ENCODE data around the gene MRAP.

Gene MRAP

DNA sequence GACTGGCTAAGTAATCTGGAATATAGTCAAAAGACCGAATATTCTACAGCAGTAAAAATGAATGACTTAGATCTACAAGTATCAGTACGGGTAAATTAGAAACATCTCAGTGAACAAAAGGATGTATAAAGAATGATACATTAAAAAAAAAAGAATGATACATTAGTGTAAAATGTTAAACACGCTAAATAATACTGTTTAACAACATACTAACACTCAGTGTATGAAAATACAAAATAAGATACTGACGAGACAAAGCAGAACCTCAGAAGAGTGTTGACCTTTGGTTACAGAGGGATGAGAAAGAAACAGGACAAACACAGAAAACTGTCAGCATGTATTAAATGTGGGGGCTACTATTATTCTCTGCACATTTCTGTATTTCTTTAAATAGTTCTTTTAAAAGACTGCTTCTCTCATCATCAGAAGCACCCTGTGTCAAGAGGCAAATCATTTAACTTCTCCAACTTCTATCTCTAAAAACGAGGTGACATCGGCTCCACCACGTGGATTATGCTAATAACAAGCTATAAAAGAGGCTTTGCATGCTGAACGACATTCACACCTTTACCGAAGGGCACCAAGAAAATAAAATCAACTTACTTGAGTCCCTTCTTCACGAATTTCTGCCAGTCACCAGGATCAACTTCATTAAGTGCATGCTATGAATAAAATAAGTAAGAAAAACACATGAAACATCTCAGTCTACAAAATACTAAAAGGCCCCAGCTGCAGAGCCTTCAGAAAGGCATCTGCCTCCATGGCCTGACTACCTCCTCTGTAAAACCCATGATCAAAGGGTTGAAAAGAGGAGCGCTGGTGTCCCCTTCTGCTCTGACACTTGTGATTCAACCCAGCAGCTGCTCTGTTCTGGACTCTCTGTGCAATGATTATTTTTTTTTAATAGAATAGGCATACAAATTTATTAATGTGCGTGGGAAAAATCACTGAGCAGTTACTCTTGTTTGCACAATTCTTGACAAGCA lies 42.5 kb downstream of the MRAP start:
- H3K4me3 ChIP-seq (ENCODE audit: control insufficient read depth, low read depth, low read length): no peak overlapping the region
- no peak for DNase-seq (ENCODE audit: low read depth)
- TF ChIP-seq CTCF (conservative IDR thresholded peaks at IDR 0.05; ENCODE audit: control insufficient read depth, insufficient read depth, low read depth, low read length): no peak

DNA sequence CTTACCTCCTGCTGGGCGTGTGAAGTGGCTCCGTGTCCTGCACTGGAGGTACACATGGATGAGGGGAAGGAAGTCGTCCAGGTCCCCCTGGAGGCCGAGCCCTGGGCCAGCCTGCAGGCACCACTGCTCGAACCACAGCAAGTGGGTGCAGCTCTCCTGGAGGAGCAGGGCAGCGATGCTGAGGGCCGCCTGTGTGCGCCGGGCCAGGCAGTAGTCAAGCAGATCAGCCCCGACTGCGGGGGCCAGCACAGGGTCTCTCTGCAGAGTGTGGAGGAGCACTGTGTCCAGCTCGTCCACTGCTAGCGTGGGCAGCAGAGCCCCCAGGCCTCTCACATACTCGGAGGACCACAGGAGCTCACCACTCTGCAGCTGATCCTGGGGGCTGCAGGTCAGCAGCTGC lies 48.3 kb downstream of the MRAP start:
- DNase-seq (ENCODE audit: low read depth): no peak
- no peak for TF ChIP-seq CTCF (conservative IDR thresholded peaks at IDR 0.05; ENCODE audit: control insufficient read depth, insufficient read depth, low read depth, low read length)
- H3K4me3 ChIP-seq (ENCODE audit: control insufficient read depth, low read depth, low read length): no peak overlapping the region

DNA sequence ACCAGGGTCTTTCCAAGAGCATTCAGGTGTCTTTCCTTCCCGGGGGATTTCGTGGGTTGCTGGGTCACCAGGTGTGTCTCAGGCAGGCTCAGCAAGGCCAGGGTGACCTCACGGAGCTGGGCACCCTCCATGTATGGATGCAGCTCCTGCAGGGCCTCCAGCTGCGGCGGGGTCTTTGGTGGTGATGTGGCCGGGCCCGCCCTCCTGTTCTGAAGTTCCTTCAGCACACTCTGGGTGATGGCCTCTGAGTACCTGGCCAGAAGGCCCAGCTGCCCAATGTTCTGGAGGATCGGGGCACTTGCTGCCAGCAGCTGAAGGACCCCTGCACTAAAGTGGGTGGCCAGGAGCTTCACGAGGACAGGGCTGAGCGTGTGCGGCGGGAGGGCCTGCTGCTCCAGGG lies 48.7 kb downstream of the MRAP start:
- H3K4me3 ChIP-seq (ENCODE audit: control insufficient read depth, low read depth, low read length): no peak overlapping the region
- DNase-seq (ENCODE audit: low read depth): no peak
- no peak for TF ChIP-seq CTCF (conservative IDR thresholded peaks at IDR 0.05; ENCODE audit: control insufficient read depth, insufficient read depth, low read depth, low read length)

GRCh38 chr21:32347977-32348376 lies 49.3 kb downstream of the MRAP start:
- DNase-seq (ENCODE audit: low read depth): no peak
- no peak overlapping the region for H3K4me3 ChIP-seq (ENCODE audit: control insufficient read depth, low read depth, low read length)
- TF ChIP-seq CTCF (conservative IDR thresholded peaks at IDR 0.05; ENCODE audit: control insufficient read depth, insufficient read depth, low read depth, low read length): no peak

DNA sequence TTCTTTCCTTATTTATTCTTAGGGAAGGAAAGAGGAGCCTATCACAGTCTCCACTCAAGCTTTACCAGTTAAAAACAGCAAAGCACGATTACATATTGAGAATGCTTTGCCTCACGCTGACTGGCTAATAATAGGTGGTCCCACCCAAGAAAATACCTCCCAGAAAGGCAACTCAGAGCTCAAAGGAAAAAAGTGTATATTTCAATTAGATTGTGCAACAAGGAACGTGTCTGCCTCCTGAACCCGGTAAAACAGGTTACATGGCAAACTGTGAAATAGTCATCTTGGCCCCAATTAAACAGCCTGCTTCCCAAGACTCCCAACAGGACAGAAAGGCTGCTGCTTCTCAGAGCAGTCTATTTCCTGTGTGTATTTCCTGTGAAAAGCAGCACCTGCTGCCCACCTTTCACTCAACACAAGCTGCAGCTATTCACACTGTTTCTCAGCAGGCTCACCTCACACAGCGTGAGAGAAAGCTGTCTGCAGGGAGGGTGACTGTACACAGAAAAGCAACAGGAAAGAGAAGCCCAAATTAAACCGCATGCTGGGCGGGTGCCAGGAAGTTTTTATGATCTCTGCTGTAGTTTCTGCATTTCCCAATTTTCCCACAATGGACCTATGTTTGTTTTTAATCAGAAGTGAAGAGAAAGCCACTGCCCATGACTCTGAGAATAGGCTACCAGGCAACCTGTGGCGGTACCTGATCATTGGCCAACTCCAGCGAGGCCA lies 50.1 kb downstream of the MRAP start:
- DNase-seq (ENCODE audit: low read depth): no peak
- no peak overlapping the region for H3K4me3 ChIP-seq (ENCODE audit: control insufficient read depth, low read depth, low read length)
- TF ChIP-seq CTCF (conservative IDR thresholded peaks at IDR 0.05; ENCODE audit: control insufficient read depth, insufficient read depth, low read depth, low read length): no peak

DNA sequence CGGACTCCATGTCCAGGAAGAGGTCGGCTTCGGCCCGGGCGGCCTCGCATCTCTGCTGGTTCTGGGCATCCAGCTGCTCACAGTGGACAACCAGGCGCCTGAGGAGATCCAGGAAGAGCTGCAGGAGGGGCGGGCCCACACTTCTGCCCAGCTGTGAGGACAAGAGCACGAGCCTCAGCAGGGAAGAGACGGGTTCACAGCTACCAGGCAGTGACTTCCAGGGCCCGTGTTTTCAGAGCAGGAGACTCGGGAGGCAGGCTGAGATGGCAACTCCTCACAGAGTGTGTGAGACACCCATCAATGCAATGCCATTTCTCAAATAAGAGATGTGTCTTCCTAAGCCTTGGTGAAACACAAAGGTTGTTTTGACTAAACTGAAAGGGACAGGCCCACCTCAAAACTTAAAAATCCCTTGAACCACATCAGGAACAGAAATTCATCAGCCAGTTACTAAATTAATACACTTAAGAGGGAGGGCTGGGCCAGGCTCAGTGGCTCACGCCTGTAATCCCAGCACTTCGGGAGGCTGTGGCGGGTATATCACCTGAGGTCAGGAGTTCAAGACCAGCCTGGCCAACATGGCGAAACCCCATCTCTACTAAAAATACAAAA lies 50.8 kb downstream of the MRAP start:
- no peak for TF ChIP-seq CTCF (conservative IDR thresholded peaks at IDR 0.05; ENCODE audit: control insufficient read depth, insufficient read depth, low read depth, low read length)
- no peak for DNase-seq (ENCODE audit: low read depth)
- H3K4me3 ChIP-seq (ENCODE audit: control insufficient read depth, low read depth, low read length): no peak overlapping the region
